HG03571 (cell line): ENCODE data around the gene BMP7.
"Not testable (repeated sequence)": the region's sequence is repeated elsewhere in the genome, so short reads cannot be mapped to it uniquely, and the experiment has no call there.

Experiments
- ATAC-seq: cut with Tn5 transposase; IDR thresholded peaks from one replicate; pipeline ENCODE4 v1.9.1; 2021; ENCODE audit not compliant: unreplicated experiment

Gene BMP7

GRCh38 chr20:57174737-57175136 lies 91.7 kb downstream of the BMP7 start:
- no peak for ATAC-seq

GRCh38 chr20:57173986-57174385 lies 92.5 kb downstream of the BMP7 start:
- ATAC-seq, result no peak

- no peak for ATAC-seq
Measured at GRCh38 chr20:57173041-57173440, 93.4 kb downstream of the BMP7 start.

- ATAC-seq, result no peak
Measured at GRCh38 chr20:57170343-57170742, 96.1 kb downstream of the BMP7 start.

- no peak for ATAC-seq
Measured at GRCh38 chr20:57169162-57169561, 97.3 kb downstream of the BMP7 start.

GRCh38 chr20:57167971-57168701 lies 98.3 kb downstream of the BMP7 start:
- no peak for ATAC-seq

- no peak for ATAC-seq
Measured at GRCh38 chr20:57167292-57167655, 99.2 kb downstream of the BMP7 start.

GRCh38 chr20:57166568-57167291 lies 99.7 kb downstream of the BMP7 start:
- ATAC-seq, result no peak

- no peak for ATAC-seq
Measured at GRCh38 chr20:57165427-57166004, 100.9 kb downstream of the BMP7 start.

GRCh38 chr20:57164872-57165271 lies 101.6 kb downstream of the BMP7 start:
- no peak for ATAC-seq

- ATAC-seq, result no peak
Measured at GRCh38 chr20:57163041-57163440, 103.4 kb downstream of the BMP7 start.

GRCh38 chr20:57162362-57162652 lies 104.1 kb downstream of the BMP7 start:
- ATAC-seq, result no peak

GRCh38 chr20:57161478-57162361 lies 104.7 kb downstream of the BMP7 start:
- no peak for ATAC-seq

- no peak for ATAC-seq
Measured at GRCh38 chr20:57160985-57161384, 105.5 kb downstream of the BMP7 start.

- no peak for ATAC-seq
Measured at GRCh38 chr20:57159945-57160610, 106.4 kb downstream of the BMP7 start.

- ATAC-seq, result no peak
Measured at GRCh38 chr20:57159193-57159851, 107.1 kb downstream of the BMP7 start.

- ATAC-seq, result no peak
Measured at GRCh38 chr20:57158474-57158873, 108.0 kb downstream of the BMP7 start.

- ATAC-seq, result not testable (repeated sequence)
Measured at GRCh38 chr20:57157787-57158186, 108.7 kb downstream of the BMP7 start.

- ATAC-seq, result no peak
Measured at GRCh38 chr20:57157106-57157691, 109.2 kb downstream of the BMP7 start.
